GM18517 (cell line): ENCODE measurements around the gene CCDC88A.
"Not testable (repeated sequence)": the region's sequence is repeated elsewhere in the genome, so short reads cannot be mapped to it uniquely, and the experiment has no call there.

ENCODE experiments used
- ATAC-seq: cut with Tn5 transposase; IDR thresholded peaks from one replicate; pipeline ENCODE4 v1.9.1; 2021; ENCODE audit warnings: mild to moderate bottlenecking, moderate library complexity; ENCODE audit not compliant: unreplicated experiment

The CCDC88A gene

GRCh38 chr2:55327470-55328230 lies 92.0 kb downstream of the CCDC88A start:
- no peak for ATAC-seq

GRCh38 chr2:55314985-55315384 lies 104.7 kb downstream of the CCDC88A start:
- no peak for ATAC-seq

- peak; percentile 93 for ATAC-seq
These were observed 108.2 kb downstream of the CCDC88A start for GRCh38 chr2:55311444-55311870.

- no peak for ATAC-seq
These were observed 110.2 kb downstream of the CCDC88A start for GRCh38 chr2:55309446-55309845.

- ATAC-seq: peak; percentile 89
These were observed 117.4 kb downstream of the CCDC88A start for GRCh38 chr2:55302241-55302640.

GRCh38 chr2:55301277-55301676 lies 118.4 kb downstream of the CCDC88A start:
- no peak for ATAC-seq

GRCh38 chr2:55296393-55296792 lies 123.3 kb downstream of the CCDC88A start:
- ATAC-seq: peak; percentile 66

GRCh38 chr2:55283083-55283482 lies 136.6 kb downstream of the CCDC88A start:
- ATAC-seq: no peak

- ATAC-seq: peak; percentile 96
These were observed 137.3 kb downstream of the CCDC88A start for GRCh38 chr2:55282110-55282917.

GRCh38 chr2:55280851-55281546 lies 138.7 kb downstream of the CCDC88A start:
- not testable (repeated sequence) for ATAC-seq

GRCh38 chr2:55279859-55280424 lies 139.7 kb downstream of the CCDC88A start:
- ATAC-seq: not testable (repeated sequence)

- not testable (repeated sequence) for ATAC-seq
These were observed 140.3 kb downstream of the CCDC88A start for GRCh38 chr2:55279214-55279835.

GRCh38 chr2:55277310-55277709 lies 142.3 kb downstream of the CCDC88A start:
- no peak for ATAC-seq

- ATAC-seq: not testable (repeated sequence)
These were observed 145.3 kb downstream of the CCDC88A start for GRCh38 chr2:55274346-55274745.

GRCh38 chr2:55269645-55269990 lies 150.0 kb downstream of the CCDC88A start:
- no peak for ATAC-seq

GRCh38 chr2:55268907-55269644 lies 150.6 kb downstream of the CCDC88A start, which contains the start of gene MTIF2:
MTIF2 (minus strand) TSS chr2:55269231; CDS start chr2:55263858, 5,373 bp downstream.
- peak; percentile 94 for ATAC-seq

- ATAC-seq: no peak
These were observed 151.3 kb downstream of the CCDC88A start for GRCh38 chr2:55268288-55268906.

GRCh38 chr2:55259586-55259985 lies 160.1 kb downstream of the CCDC88A start:
- ATAC-seq: not testable (repeated sequence)

- ATAC-seq: no peak
These were observed 166.8 kb downstream of the CCDC88A start for GRCh38 chr2:55252832-55253231.
